Esophagus squamous epithelium (tissue), 5 donors: ENCODE results near the gene RUFY3. TPM values are rescaled to one million over a fixed set of nuclear protein-coding genes. Genes with fewer than 3 reads are reported as not detected.

Experiments
- DNase-seq: peaks from one replicate; lab custom pipeline; 2025; lab: John Stamatoyannopoulos, UW
- H3K27ac ChIP-seq, 4 donors: fragments of 200-600 bp; sonication (generic); one replicate each; pipeline ENCODE4 v1.5.1; 2016 to 2019; ENCODE audit warnings: mild to moderate bottlenecking in 1 of 4
- H3K27me3 ChIP-seq, 4 donors: fragments of 200-600 bp; sonication (generic); 1 replicate in 3 of 4; 2 replicates in 1 of 4; pipeline versions ENCODE4 v1.5.1 to v1.6.0; 2017 to 2021; ENCODE audit warnings: antibody characterized with exemption in 1 of 4
- H3K36me3 ChIP-seq, 3 donors: fragments of 200-600 bp; sonication (generic); one replicate each; pipeline ENCODE4 v1.5.1; 2016 to 2019
- H3K4me1 ChIP-seq, 3 donors: fragments of 200-600 bp; sonication (generic); one replicate each; pipeline ENCODE4 v1.5.1; 2017 to 2019
- H3K4me3 ChIP-seq, 4 donors: fragments of 200-600 bp; sonication (generic); 1 replicate in 3 of 4; 2 replicates in 1 of 4; pipeline ENCODE4 v1.5.1; 2016 to 2019; ENCODE audit warnings: mild to moderate bottlenecking in 2 of 4, moderate library complexity in 1 of 4
- H3K9me3 ChIP-seq, 3 donors: fragments of 200-600 bp; sonication (generic); one replicate each; pipeline ENCODE4 v1.5.1; 2016 to 2019
- POLR2A ChIP-seq, 4 donors: fragments of 450-650 bp; IDR thresholded peaks; one replicate each; pipeline ENCODE4 v1.6.1; 2017; ENCODE audit warnings: antibody characterized with exemption in 4 of 4, mild to moderate bottlenecking in 4 of 4, moderate library complexity in 3 of 4
- whole genome bisulfite sequencing, 2 donors: methylation state at CpG; one replicate each; pipeline ENCODE4 v1.1.5; 2018; 5-methylcytosine and 5-hydroxymethylcytosine counted together
- intact Hi-C: fragments of 100-400 bp; cut with DNase I; formaldehyde crosslinking; loops from one replicate; pipeline ENCODE4 v1.15.0; 2022
- total RNA-seq, 4 donors: library from RNA; depleted of rRNA; stranded (reverse); fragments of >200 nt; gene quantifications; one replicate each; pipeline ENCODE4 v1.1.0, GENCODE V29; 2016
- TF ChIP-seq, protein P1 (sequence below), 6 experiments: fragments of 450-650 bp in 4 of 6; fragments of 200-600 bp in 2 of 6; sonication (generic) in 2 of 6; IDR thresholded peaks; one replicate each; pipeline ENCODE4 v1.5.1; 2016 to 2019; ENCODE audit warnings: antibody characterized with exemption in 6 of 6, mild to moderate bottlenecking in 4 of 6, moderate library complexity in 4 of 6
- donor health status: DM: yes; HTN: yes; CAD: no.

The RUFY3 gene
- total RNA-seq, 4 donors from 2014 or later = 30.4 to 63.9 (median 42.4) TPM

DNA sequence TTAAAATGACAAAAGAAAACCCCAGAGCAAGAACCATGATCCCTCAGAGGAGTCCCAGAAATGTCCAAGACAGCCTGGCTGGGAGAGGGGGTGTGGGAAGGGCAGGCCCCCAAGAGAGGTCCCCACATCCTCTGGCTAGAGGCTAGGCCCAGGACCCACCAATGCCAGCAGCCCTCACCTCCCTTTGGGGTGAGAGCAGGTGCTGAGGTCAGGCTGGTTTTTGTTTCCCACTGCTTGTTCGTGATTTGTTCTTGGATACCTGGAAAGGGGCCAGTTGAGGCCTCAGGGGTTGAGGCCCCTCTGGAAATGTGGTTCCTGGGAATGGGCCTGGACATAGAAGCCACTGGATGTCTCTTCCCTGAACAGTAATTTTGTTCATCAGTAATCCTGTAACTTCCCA lies 120.2 kb downstream of the RUFY3 start:
- intact Hi-C loops = loop anchor here (10.0 kb wide), 1 partner anchor 163 kb away; no protein-coding TSS in a partner anchor
- H3K9me3 ChIP-seq = no peaks in the 10 kb centered on the region
- 33% methylated on average over 1 of the region's 1 CpG; no CpG with 5 or more reads in 1 of the 2 donors for WGBS, 2 donors
- H3K4me1 ChIP-seq = peaks cover 0 to 38% (median 12%) of the 10 kb centered on the region in 3 donors
- H3K27me3 ChIP-seq = no peaks in the 10 kb centered on the region
- H3K27ac ChIP-seq = peak overlapping the region in 1 of 4 donors; percentile 91
- H3K36me3 ChIP-seq = no peaks in the 10 kb centered on the region
- no peak for DNase-seq
- no peak overlapping the region for H3K4me3 ChIP-seq
- no peak for TF ChIP-seq POLR2A (IDR thresholded peaks at IDR 0.05)
- TF ChIP-seq, protein P1, sequence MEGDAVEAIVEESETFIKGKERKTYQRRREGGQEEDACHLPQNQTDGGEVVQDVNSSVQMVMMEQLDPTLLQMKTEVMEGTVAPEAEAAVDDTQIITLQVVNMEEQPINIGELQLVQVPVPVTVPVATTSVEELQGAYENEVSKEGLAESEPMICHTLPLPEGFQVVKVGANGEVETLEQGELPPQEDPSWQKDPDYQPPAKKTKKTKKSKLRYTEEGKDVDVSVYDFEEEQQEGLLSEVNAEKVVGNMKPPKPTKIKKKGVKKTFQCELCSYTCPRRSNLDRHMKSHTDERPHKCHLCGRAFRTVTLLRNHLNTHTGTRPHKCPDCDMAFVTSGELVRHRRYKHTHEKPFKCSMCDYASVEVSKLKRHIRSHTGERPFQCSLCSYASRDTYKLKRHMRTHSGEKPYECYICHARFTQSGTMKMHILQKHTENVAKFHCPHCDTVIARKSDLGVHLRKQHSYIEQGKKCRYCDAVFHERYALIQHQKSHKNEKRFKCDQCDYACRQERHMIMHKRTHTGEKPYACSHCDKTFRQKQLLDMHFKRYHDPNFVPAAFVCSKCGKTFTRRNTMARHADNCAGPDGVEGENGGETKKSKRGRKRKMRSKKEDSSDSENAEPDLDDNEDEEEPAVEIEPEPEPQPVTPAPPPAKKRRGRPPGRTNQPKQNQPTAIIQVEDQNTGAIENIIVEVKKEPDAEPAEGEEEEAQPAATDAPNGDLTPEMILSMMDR (IDR thresholded peaks at IDR 0.05) = no peak

DNA sequence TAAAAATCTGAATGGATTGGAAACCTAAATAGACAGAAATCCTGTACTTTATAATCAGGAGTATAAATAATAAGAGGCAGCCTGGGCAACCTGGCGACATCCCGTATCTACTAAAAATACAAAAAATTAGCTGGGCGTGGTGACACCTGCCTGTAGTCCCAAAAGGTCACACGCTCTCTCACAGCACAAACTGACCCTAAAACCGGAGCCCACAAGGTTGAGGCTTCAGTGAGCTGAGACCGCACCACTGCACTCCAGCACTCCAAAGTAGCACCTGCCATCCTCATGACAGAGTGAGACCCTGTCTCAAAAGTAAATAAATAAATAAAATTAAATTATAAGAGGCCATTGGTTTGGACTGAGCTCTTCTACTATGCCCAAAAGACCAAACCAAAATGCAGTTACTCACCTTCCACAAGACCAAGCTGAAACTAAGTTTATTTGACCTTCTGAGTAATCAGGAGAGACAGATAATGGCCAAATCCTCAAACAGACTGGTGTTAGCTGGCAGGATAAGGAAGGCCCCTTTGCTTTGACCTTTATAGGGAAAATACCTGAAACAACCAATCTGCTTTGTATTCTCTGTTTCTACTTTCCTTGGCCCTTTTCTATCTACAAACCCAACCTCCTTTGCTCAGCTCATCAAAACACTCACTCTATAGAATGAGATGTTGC lies 121.1 kb downstream of the RUFY3 start:
- 79 to 86% methylated on average over 6 of the region's 6 CpGs for WGBS, 2 donors
- no peak for DNase-seq
- no peak for TF ChIP-seq POLR2A (IDR thresholded peaks at IDR 0.05)
- TF ChIP-seq, protein P1 (IDR thresholded peaks at IDR 0.05) = no peak
- Histone ChIP-seq H3K27ac (no peak overlapping the region), H3K9me3 (no peaks in the 10 kb centered on the region), H3K27me3 (no peaks in the 10 kb centered on the region), H3K4me1 (peaks cover 0 to 29% (median 3%) of the 10 kb centered on the region in 3 donors), H3K36me3 (no peaks in the 10 kb centered on the region), H3K4me3 (no peak overlapping the region)
- intact Hi-C loops = loop anchor here (10.0 kb wide), 1 partner anchor 162 kb away; no protein-coding TSS in a partner anchor

DNA sequence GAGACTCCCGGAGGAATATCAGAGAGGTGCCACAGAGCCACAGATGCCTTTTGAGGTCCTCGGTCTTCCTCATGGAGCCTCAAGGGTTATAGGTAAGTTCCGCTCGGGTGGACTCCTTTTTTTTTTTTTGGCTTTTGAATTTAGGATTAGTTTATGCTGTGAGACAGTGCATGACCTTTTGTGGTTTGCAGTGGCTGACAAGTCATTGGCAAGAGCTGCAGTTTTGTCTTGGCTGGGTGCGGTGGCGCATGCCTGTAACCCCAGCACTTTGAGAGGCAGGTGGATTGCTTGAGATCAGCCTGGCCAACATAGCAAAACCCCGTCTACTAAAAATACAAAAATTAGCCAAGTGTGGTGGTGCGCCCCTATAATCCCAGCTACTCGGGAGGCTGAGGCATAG lies 122.4 kb downstream of the RUFY3 start:
- H3K4me3 ChIP-seq = no peak overlapping the region
- H3K27ac ChIP-seq = no peak overlapping the region
- no peak for TF ChIP-seq POLR2A (IDR thresholded peaks at IDR 0.05)
- TF ChIP-seq, protein P1 (IDR thresholded peaks at IDR 0.05) = no peak
- 40 to 68% methylated on average over 8 to 9 of the region's 9 CpGs for WGBS, 2 donors
- DNase-seq = no peak
- no peaks in the 10 kb centered on the region for H3K27me3 ChIP-seq
- H3K9me3 ChIP-seq = no peaks in the 10 kb centered on the region
- peaks cover 0 to 21% (median 0%) of the 10 kb centered on the region in 3 donors for H3K4me1 ChIP-seq
- H3K36me3 ChIP-seq = no peaks in the 10 kb centered on the region
- intact Hi-C loops = loop anchor here (10.0 kb wide), 1 partner anchor 161 kb away; no protein-coding TSS in a partner anchor

DNA sequence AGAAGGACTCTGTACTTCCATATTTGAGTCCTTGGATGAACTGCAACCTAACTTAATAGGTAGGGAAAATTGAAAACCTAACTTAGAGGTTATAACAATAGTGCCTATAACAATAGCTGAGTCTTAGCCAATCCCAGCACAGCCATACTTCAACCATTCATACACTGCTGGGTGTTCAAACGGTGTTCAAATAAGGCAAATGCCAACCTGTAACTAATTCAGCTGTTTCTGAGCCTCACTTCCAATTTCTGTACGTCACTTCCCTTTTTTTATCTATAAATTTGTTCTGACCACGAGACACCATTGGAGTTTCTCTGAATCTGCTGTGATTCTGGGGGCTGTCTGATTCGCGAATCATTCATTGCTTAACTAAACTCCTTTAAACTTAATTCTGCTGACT lies 127.5 kb downstream of the RUFY3 start:
- 73 to 76% methylated on average over 5 of the region's 5 CpGs for WGBS, 2 donors
- no peak for DNase-seq
- Histone ChIP-seq H3K27ac (no peak overlapping the region), H3K9me3 (no peaks in the 10 kb centered on the region), H3K27me3 (no peaks in the 10 kb centered on the region), H3K36me3 (no peaks in the 10 kb centered on the region), H3K4me1 (no peaks in the 10 kb centered on the region), H3K4me3 (no peak overlapping the region)
- TF ChIP-seq, protein P1 (IDR thresholded peaks at IDR 0.05) = no peak
- TF ChIP-seq POLR2A (IDR thresholded peaks at IDR 0.05) = no peak
- intact Hi-C loops = loop anchor here (10.0 kb wide), 1 partner anchor 156 kb away; no protein-coding TSS in a partner anchor

DNA sequence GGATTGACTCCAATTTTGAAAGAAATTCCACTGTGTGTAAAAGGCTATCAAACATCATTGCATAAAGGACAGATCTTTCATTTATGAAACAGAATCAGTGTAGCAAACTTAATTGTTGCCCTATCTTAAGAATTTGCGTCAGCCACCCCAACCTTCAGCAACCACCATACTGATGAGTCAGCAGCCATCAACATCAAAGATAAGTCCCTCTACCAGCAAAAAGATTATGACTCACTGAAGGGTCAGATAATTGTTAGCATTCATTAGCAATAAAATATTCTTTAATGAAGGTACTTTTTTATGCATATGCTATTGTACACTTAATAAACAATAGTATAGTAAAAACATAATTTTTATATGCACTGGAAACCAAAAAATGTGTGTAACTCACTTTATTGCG lies 133.7 kb downstream of the RUFY3 start:
- no peak for TF ChIP-seq POLR2A (IDR thresholded peaks at IDR 0.05)
- TF ChIP-seq, protein P1 (IDR thresholded peaks at IDR 0.05) = no peak
- H3K4me1 ChIP-seq = no peaks in the 10 kb centered on the region
- no peak for DNase-seq
- H3K9me3 ChIP-seq = no peaks in the 10 kb centered on the region
- intact Hi-C loops = no loop called here
- WGBS, 2 donors = 95 to 97% methylated on average over 2 of the region's 2 CpGs
- H3K27me3 ChIP-seq = no peaks in the 10 kb centered on the region
- no peaks in the 10 kb centered on the region for H3K36me3 ChIP-seq
- H3K27ac ChIP-seq = no peak overlapping the region
- no peak overlapping the region for H3K4me3 ChIP-seq
